Measurements from ENCODE around the gene ADPRHL1.

Gene ADPRHL1

DNA sequence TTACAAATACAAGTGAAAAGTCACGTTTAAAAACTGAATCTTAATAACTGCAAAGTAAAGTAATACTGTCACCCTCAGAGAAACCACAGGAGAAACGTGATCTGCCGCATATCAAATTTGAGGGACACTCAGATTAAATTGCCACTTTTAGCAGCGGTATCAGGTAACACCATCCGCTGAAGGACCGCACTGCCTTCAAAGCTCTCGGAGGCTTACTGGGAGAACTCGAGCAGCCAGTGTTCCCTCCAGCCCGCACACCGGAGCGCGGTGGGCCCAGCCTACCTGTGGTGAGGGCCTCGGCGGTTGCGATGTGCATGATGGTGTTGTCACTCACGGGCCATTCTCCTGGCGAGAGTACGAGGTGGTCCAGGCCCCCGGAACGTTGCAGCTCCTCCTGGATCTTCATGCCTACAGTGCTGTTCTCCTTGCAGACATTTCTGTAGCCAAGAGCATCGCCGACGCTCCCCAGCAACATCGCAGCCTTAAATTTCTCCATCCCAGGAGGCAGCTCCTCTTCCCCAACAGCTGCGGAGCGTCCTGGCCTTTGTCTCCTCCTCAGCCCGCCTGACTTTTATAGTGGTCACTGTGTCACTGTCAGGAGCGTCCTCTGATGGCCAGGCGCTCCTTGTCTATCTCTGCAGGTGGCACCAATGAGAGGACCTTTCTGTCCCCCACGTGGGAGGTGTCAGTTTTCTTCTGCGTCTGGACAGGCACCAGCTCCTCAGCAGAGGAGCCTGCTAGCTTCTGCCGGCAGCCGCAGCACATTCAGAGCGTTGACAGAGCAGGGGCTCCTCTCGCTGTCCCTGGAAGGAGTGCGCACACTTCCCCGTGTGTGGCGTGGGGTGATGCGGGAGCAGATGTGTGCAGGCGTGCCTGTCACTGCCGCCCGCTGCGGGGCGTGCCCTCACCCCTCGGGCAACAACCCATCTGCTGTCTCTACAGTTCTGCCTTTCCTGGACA is at the start of gene ADPRHL1:
Gene ADPRHL1 (minus strand): TSS at position 547 of the 960 bp plus-strand sequence. CDS start 51 bp downstream, at position 496.
- DNase-seq (ENCODE audit: low spot score): no peak

DNA sequence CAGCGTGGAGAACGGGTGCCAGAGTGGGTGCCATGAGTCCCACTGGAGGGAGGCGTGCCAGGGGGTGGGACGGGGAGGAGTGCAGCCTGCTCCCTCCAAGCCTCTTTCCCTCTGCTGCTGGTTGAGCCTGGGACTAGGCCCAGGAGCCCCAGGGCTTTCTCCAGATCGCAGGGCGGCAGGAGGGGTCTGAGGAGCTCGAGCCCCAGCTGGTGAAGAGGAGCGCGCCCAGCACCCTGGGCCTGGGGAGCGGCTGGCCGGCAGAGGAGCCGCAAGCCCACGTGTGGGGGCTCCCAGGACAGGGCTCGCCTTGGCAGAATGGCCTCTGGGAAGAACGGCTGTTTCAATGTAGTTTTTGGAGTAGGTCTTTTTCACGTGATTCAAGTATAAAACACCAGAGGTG is 49.4 kb upstream of the ADPRHL1 start:
- no peak for DNase-seq (ENCODE audit: low spot score)

GRCh38 chr13:113500530-113501265 is 47.4 kb upstream of the ADPRHL1 start:
- no peak for DNase-seq (ENCODE audit: low spot score)

- no peak for DNase-seq (ENCODE audit: low spot score)
Measured at GRCh38 chr13:113499936-113500335, 46.6 kb upstream of the ADPRHL1 start.

GRCh38 chr13:113498905-113499304 is 45.6 kb upstream of the ADPRHL1 start:
- no peak for DNase-seq (ENCODE audit: low spot score)

DNA sequence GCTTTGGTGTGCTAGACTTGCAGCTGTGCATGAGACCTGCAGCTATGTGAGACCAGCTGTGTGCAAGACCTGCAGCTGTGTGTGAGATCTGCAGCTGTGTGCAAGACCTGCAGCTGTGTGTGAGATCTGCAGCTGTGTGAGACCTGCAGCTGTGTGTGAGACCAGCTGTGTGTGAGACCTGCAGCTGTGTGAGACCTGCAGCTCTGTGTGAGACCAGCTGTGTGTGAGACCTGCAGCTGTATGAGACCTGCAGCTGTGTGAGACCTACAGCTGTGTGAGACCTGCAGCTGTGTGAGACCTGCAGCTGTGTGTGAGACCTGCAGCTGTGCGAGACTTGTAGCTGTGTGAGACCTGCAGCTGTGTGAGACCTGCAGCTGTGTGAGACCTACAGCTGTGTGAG is 43.9 kb upstream of the ADPRHL1 start:
- no peak for DNase-seq (ENCODE audit: low spot score)

GRCh38 chr13:113495494-113496210 is 42.4 kb upstream of the ADPRHL1 start:
- no peak for DNase-seq (ENCODE audit: low spot score)

DNA sequence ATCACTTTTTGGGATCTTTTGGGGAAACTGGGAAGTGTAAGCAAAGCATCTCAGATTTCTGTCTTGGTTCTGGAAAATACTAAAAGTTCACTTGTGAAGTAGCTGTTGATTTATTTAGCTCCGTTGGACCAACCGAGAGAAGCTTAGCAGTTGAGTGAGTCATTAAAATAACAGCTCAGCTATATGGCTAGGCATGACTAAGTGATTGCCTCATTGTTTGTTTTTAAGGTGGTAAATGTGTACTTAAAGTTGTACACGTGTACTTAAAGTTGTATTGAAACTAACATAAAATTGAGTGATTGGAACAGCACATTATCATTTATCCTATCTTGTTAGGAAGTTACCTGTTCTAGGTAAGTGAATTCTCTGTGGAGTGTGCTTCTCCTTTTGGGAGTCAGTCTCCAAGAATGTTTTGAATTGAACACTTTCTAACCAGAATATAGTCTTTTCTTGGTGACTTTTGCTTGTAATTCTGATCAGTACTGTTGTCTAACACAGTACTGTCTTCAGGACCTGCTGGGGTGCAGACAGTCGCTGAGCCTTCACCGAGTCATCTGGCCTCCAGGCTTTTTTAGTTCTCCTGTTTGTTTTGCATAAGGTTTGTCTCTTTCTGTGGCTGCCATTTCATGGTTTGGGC is 40.1 kb upstream of the ADPRHL1 start:
- no peak for DNase-seq (ENCODE audit: low spot score)

GRCh38 chr13:113491982-113492381 is 38.7 kb upstream of the ADPRHL1 start:
- DNase-seq (ENCODE audit: low spot score): no peak

DNA sequence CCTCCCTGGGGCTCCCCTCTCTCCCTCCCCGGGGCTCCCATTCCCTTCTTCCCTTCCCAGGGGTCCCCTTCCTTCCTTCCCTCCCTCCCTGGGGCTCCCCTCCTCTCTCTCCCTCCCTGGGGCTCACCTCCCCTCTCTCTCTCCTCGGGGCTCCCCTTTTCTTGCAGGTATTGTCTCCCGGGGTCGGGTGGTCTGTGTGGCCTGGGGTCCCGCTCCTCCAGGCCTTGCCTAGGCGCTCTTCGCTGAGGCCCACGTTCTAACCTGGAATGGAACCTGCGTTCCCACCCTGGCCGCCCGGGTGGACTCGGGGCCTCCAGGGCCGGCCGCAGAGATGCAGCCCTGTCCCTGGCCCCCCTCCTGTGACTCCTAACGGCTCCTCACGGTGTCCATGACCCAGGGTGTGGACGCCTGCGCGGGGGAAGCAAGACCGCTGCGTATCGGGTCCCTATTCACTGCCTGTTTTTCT is 38.2 kb upstream of the ADPRHL1 start:
- DNase-seq (ENCODE audit: low spot score): peak; percentile 58

DNA sequence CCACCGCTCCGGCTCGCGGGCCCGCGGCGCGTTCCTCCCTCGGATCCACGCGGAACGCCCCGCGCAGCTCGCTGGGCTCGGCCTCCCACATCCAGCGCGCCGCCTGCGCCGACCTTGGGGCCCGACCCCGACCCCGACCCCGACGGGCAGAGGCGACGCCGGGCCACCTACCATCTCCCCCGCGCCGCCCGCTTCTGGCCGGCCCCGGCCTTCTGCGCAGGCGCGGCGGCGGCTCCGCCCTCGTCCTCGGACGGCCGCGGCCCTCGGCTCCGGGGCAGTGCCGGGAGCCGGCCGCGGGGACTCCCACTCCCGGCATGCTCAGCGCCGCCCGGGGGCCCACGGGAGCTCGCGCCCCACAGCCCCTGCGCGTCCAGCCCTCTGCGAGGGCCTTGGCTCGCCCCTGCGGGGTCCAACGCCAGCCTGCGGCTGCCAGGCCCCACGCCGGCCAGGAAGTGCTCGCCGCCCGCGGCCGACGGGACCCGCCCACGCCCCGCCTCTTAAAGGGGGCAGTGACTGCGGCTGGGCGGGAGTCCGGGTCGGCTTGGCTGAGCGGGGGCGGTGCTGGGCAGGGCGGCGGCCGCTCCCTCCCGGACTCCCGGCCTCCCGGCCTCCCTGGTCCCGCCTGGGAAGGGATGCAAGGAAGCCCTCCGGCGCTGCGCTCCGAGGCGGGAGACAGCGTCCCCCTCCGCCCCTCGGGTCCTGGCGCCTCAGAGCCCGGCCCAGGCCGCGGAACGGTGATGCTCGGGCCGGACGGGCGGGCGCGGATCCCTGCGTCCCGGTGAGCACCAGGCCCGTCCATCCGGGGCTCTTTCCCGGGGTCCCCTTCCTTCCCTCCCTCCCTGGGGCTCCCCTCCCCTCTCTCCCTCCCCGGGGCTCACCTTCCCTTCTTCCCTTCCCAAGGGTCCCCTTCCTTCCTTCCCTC is 37.5 kb upstream of the ADPRHL1 start, which contains the start of gene DCUN1D2:
Gene DCUN1D2 (minus strand): TSS at position 216 of the 922 bp plus-strand sequence. CDS start 42 bp downstream, at position 174.
- DNase-seq (ENCODE audit: low spot score): peak; percentile 98

- no peak for DNase-seq (ENCODE audit: low spot score)
Measured at GRCh38 chr13:113489549-113490495, 36.5 kb upstream of the ADPRHL1 start.

DNA sequence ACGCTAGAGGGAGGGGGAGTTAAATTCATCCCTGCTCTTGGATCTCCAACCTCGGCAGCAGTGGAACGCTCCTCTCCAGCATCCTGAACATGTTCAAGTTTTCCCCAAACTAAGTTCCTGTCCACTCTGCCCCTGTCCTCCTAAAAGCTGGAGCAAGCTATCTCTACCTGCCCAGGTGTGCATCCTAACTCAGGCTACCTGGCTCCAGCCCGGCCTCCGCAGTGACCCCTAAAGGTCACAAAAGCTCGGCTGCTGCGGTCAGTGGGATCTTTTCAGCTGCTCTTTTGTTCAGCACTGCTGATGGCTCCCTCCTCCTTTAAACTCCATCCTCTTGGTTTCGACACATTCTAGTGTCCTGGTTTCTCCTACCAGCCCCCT is 35.9 kb upstream of the ADPRHL1 start:
- DNase-seq (ENCODE audit: low spot score): no peak

GRCh38 chr13:113488283-113488682 is 35.0 kb upstream of the ADPRHL1 start:
- DNase-seq (ENCODE audit: low spot score): no peak

DNA sequence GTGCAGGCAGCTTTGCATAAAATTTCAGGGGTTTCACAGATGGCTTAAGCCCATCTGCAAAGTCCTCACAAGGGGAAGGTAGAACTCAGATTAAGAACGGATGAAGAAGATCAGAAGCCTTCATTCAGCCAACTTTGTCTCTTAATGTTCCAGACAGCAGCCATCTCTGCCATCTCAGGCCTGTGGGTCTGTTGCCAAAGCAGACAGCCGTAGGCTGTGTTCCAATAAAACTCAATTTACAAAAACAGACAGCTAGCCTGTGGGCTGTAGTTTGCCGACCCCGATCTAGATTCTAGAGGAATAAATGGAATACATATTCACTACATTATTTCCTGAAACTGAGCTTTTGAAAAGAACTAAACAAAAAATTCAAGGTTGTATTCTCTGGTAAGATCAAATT is 33.4 kb upstream of the ADPRHL1 start:
- DNase-seq (ENCODE audit: low spot score): no peak

DNA sequence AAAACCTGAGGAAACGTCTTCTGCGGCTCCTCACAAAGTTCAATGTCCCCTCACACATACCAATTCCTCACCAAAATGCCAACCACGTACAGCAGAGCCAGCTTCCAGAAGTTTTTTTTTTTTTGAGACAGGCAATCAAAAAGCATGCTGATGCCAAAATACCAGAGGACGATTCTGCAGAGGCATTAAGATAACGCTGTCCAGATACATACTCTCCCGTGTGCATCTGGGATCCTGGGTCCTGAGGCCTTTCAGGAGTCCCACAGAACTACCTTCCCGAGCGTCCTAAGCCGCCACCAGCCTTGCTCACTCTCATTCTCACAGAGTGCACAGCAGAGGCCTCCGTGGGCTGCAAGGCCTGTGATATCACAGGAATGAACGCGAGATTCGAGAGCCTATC is 32.3 kb upstream of the ADPRHL1 start:
- no peak for DNase-seq (ENCODE audit: low spot score)

GRCh38 chr13:113483504-113484293 is 30.4 kb upstream of the ADPRHL1 start:
- DNase-seq (ENCODE audit: low spot score): no peak

- no peak for DNase-seq (ENCODE audit: low spot score)
Measured at GRCh38 chr13:113483081-113483480, 29.8 kb upstream of the ADPRHL1 start.

DNA sequence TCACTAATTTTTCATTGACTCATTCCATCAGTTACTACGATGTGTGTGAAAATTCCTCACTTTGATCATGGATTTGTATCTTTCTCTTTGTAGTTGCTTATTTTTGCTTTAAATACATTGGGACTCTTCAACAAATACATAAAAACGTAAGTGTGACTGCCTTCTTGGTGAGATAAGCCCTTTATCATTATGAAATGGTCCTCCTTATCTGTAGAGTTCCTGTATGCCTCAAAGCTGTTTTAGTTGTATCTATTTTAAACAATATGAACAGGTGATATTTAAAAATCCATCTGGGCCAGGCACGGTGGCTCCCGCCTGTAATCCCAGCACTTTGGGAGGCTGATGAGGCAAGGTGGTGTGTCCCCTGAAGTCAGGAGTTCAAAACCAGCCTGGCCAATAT is 25.9 kb upstream of the ADPRHL1 start:
- DNase-seq (ENCODE audit: low spot score): no peak

Measured in D341Med (cell line).